GM12878 (cell line): Measurements from ENCODE around the gene PEX26. TPM values are rescaled to one million over a fixed set of nuclear protein-coding genes. Genes with fewer than 3 reads are reported as not detected.

Experiments used
- ATAC-seq: fragments of 200-7000 bp; cut with Tn5 transposase; 3 replicates; pipeline ENCODE4 v1.9.1; 2020; ENCODE audit warnings: mild to moderate bottlenecking, moderate library complexity
- BruUV-seq: library from RNA; stranded (reverse); fragments of 400-500 nt; replicated peaks from 2 replicates; lab custom pipeline; 2021; lab: Mats Ljungman, UMichigan
- CTCF ChIA-PET: fragments of 300-600 bp; sonication (Branson Sonifier 250); formaldehyde crosslinking; extraction: SDS; loops from one replicate; lab custom pipeline; 2021; ENCODE audit warnings: inconsistent platforms; lab: Yijun Ruan, JAX
- POLR2A ChIA-PET: fragments of 350-600 bp; formaldehyde crosslinking; extraction: SDS; loops from one replicate; lab custom pipeline; 2021; ENCODE audit warnings: inconsistent platforms; lab: Charles Lee
- RAD21 ChIA-PET: fragments of 300-600 bp; sonication (Branson Sonifier 250); formaldehyde crosslinking; loops from one replicate; lab custom pipeline; 2023; ENCODE audit warnings: antibody characterized with exemption; ENCODE audit not compliant: unreplicated experiment; lab: Charles Lee
- SMC1A ChIA-PET: fragments of 300-600 bp; sonication (Branson Sonifier 250); formaldehyde crosslinking; loops from one replicate; lab custom pipeline; 2023; ENCODE audit not compliant: unreplicated experiment, uncharacterized antibody; lab: Charles Lee
- DNase-seq: peaks from one replicate; pipeline ENCODE4 v3.0.0-alpha.2; 2011; ENCODE audit warnings: low read depth, low spot score
- FAIRE-seq: peaks from 3 replicates; lab custom pipeline; 2011; peaks lifted over from hg19 to GRCh38; lab: Jason Lieb, UNC
- H2AFZ ChIP-seq: 2 replicates; pipeline ENCODE4 v1.6.0; 2011; ENCODE audit warnings: low read depth, low read length, control low read depth; ENCODE audit not compliant: control insufficient read depth
- H3K27ac ChIP-seq: 2 replicates; pipeline ENCODE4 v1.5.1; 2011; ENCODE audit warnings: control low read depth; ENCODE audit not compliant: control insufficient read depth, insufficient read depth
- H3K27me3 ChIP-seq, 2 experiments: replicated peaks in 1 of 2; 2 replicates each; pipeline versions ENCODE4 v1.6.0 to v1.6.1; 2011; ENCODE audit warnings: low read length in 1 of 2; ENCODE audit not compliant: control insufficient read depth in 2 of 2, insufficient read depth in 2 of 2
- H3K36me3 ChIP-seq, 2 experiments: 2 replicates each; pipeline ENCODE4 v1.5.1; 2011; ENCODE audit warnings: low read length in 1 of 2; ENCODE audit not compliant: control insufficient read depth in 2 of 2, insufficient read depth in 2 of 2
- H3K4me1 ChIP-seq: 2 replicates; pipeline ENCODE4 v1.6.1; 2011; ENCODE audit warnings: mild to moderate bottlenecking, low read length, moderate library complexity, mixed read lengths; ENCODE audit not compliant: control insufficient read depth, insufficient read depth
- H3K4me2 ChIP-seq: 2 replicates; pipeline ENCODE4 v1.6.0; 2011; ENCODE audit warnings: control low read depth; ENCODE audit not compliant: control insufficient read depth, insufficient read depth
- H3K4me3 ChIP-seq: fragments of 200-600 bp; sonication (generic); 2 replicates; pipeline ENCODE4 v1.5.1; 2016
- H3K79me2 ChIP-seq: 2 replicates; pipeline ENCODE4 v1.6.0; 2011; ENCODE audit warnings: low read length; ENCODE audit not compliant: control insufficient read depth, insufficient read depth
- H3K9ac ChIP-seq: 2 replicates; pipeline ENCODE4 v1.8.0; 2011; ENCODE audit warnings: low read length, control low read depth, mixed read lengths; ENCODE audit not compliant: control insufficient read depth, insufficient read depth
- H3K9me3 ChIP-seq: replicated peaks from 3 replicates; pipeline ENCODE4 v1.5.1; 2011; ENCODE audit warnings: mild to moderate bottlenecking, low read length; ENCODE audit not compliant: control insufficient read depth, insufficient read depth
- H4K20me1 ChIP-seq: 2 replicates; pipeline ENCODE4 v1.6.0; 2011; ENCODE audit not compliant: control insufficient read depth, insufficient read depth
- CBX5 ChIP-seq: sonication (generic); IDR thresholded peaks from 2 replicates; pipeline ENCODE4 v1.6.1; 2016; ENCODE audit warnings: low read depth, moderate library complexity, mild to moderate bottlenecking, inconsistent platforms
- DPF2 ChIP-seq: fragments of 450-650 bp; IDR thresholded peaks from 2 replicates; pipeline ENCODE4 v1.6.1; 2017; ENCODE audit warnings: mild to moderate bottlenecking
- EP300 ChIP-seq, 2 experiments: fragments of 150-350 bp in 1 of 2; IDR thresholded peaks; 2 replicates each; pipeline ENCODE4 v1.6.1; 2011 to 2012; ENCODE audit warnings: low read depth in 2 of 2, low read length in 2 of 2, borderline replicate concordance in 1 of 2, improper control_type of control experiment in 1 of 2, inconsistent platforms in 1 of 2; ENCODE audit not compliant: control insufficient read depth in 1 of 2
- ESRRA ChIP-seq: IDR thresholded peaks from 2 replicates; pipeline ENCODE4 v1.6.1; 2012; ENCODE audit warnings: mild to moderate bottlenecking, low read length, improper control_type of control experiment
- LARP7 ChIP-seq: fragments of 450-650 bp; IDR thresholded peaks from 2 replicates; pipeline ENCODE4 v1.6.1; 2017; ENCODE audit warnings: mild to moderate bottlenecking
- NFYB ChIP-seq: IDR thresholded peaks from 2 replicates; pipeline ENCODE4 v1.6.1; 2011; ENCODE audit warnings: low read depth, mild to moderate bottlenecking, low read length, improper control_type of control experiment, moderate library complexity; ENCODE audit not compliant: insufficient read depth
- PKNOX1 ChIP-seq: fragments of 450-650 bp; IDR thresholded peaks from 2 replicates; pipeline ENCODE4 v1.6.1; 2016; ENCODE audit warnings: mild to moderate bottlenecking
- PML ChIP-seq: IDR thresholded peaks from 2 replicates; pipeline ENCODE4 v1.6.1; 2012; ENCODE audit warnings: low read length, inconsistent platforms
- RAD51 ChIP-seq: fragments of 450-650 bp; IDR thresholded peaks from 2 replicates; pipeline ENCODE4 v1.6.1; 2016; ENCODE audit warnings: moderate library complexity, mild to moderate bottlenecking, inconsistent platforms
- RCOR1 ChIP-seq: conservative IDR thresholded peaks from 2 replicates; pipeline ENCODE4 v1.6.1; 2012; ENCODE audit warnings: low read depth, low read length, improper control_type of control experiment
- RELA ChIP-seq: fragments of 450-650 bp; IDR thresholded peaks from 2 replicates; pipeline ENCODE4 v1.8.0; 2014; ENCODE audit warnings: borderline replicate concordance; ENCODE audit not compliant: partially characterized antibody
- TAF1 ChIP-seq: IDR thresholded peaks from 2 replicates; pipeline ENCODE4 v1.6.1; 2011; ENCODE audit warnings: mild to moderate bottlenecking, low read depth, low read length, borderline replicate concordance
- TARDBP ChIP-seq: IDR thresholded peaks from 2 replicates; pipeline ENCODE4 v1.6.1; 2016; ENCODE audit warnings: borderline replicate concordance
- TBL1XR1 ChIP-seq: IDR thresholded peaks from 2 replicates; pipeline ENCODE4 v1.6.1; 2012; ENCODE audit warnings: low read depth, low read length, improper control_type of control experiment
- TCF3 ChIP-seq: IDR thresholded peaks from 2 replicates; pipeline ENCODE4 v1.6.1; 2012; ENCODE audit warnings: low read depth, mild to moderate bottlenecking, low read length, borderline replicate concordance; ENCODE audit not compliant: insufficient read depth
- ZNF384 ChIP-seq: IDR thresholded peaks from 2 replicates; pipeline ENCODE4 v1.6.1; 2012; ENCODE audit warnings: low read depth, mild to moderate bottlenecking, low read length, improper control_type of control experiment, borderline replicate concordance
- WGBS: methylation state at CpG from one replicate; pipeline ENCODE4 v1.1.6; 2016; ENCODE audit warnings: low lambda C conversion rate; ENCODE audit not compliant: insufficient replicate concordance, insufficient coverage; ENCODE audit errors: missing lambda C conversion rate; 5-methylcytosine and 5-hydroxymethylcytosine counted together
- in situ Hi-C: fragments of 300-500 bp; cut with MboI; formaldehyde crosslinking; loops from 9 replicates; pipeline ENCODE4 v1.14.3; 2018; ENCODE audit warnings: mixed read lengths
- intact Hi-C: fragments of 100-400 bp; cut with micrococcal nuclease; formaldehyde crosslinking; loops from one replicate; pipeline ENCODE4 v1.14.2; 2022; ENCODE audit not compliant: unreplicated experiment
- polyA plus RNA-seq, 11 experiments: library from polyadenylated mRNA; depleted of rRNA in 4 of 11; unstranded in 6 of 11; stranded (reverse) in 5 of 11; fragments of >200 nt; fragmentation: Nextera tagmentation in 4 of 11; fragmentation: Illumina TruSeq in 1 of 11; extraction: Ambion mirVana in 4 of 11; extraction: Trizol in 1 of 11; gene quantifications; 1 replicate in 1 of 11; 2 replicates in 10 of 11; pipeline versions ENCODE4 v1.2.1 to v1.2.3, GENCODE V29; 2011 to 2016; ENCODE audit warnings: inconsistent platforms in 2 of 11, missing spikeins in 2 of 11, low read depth in 1 of 11
- total RNA-seq, 4 experiments: library from RNA; depleted of rRNA in 3 of 4; stranded (reverse); fragments of >200 nt in 3 of 4; fragmentation: Illumina TruSeq in 1 of 4; extraction: Trizol in 1 of 4; gene quantifications; 2 replicates each; pipeline versions ENCODE4 v1.2.1 to v1.2.3, GENCODE V29; 2013 to 2021
- TF ChIP-seq, protein P1 (sequence below): IDR thresholded peaks from 2 replicates; pipeline ENCODE4 v1.6.1; 2011; ENCODE audit warnings: borderline replicate concordance, low read depth, mild to moderate bottlenecking, moderate library complexity, low read length; ENCODE audit not compliant: insufficient read depth, poor library complexity, severe bottlenecking
- TF ChIP-seq, protein P2 (sequence below): fragments of 150-350 bp; IDR thresholded peaks from 2 replicates; pipeline ENCODE4 v1.6.1; 2016; ENCODE audit warnings: low read depth, low read length

PEX26 gene
- total and polyA plus RNA-seq, 10 of the 15 experiments (the other 5 are each of a cell fraction or from before 2014, with no cell fraction given), result 0.79 to 50.8 (median 22.4) TPM

DNA sequence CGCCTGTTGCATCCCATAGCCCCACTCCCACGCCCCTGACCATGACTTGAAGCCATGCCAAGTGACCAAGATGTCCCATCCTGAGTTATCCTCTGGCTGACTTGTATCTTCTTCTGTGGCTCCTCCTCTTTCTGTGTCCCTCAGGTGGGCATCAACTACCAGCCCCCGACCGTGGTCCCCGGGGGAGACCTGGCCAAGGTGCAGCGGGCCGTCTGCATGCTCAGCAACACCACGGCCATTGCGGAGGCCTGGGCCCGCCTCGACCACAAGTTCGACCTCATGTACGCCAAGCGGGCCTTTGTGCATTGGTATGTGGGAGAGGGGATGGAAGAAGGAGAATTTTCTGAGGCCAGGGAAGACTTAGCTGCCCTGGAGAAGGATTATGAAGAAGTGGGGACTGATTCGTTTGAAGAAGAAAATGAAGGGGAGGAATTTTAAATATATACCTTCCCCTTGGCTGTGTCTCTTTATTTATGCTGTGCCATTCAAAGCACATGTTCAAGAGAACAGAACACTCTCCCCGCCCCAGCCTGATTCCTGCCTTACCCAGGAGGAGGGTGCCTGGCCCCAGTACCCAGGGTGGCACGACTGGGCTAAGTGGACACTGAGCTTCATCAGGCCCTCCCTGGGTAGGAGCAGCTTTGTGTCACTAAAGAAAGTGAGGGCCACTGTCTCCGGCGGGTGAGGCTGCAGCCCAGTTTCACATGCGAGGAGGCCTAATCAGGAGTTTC, 53.1 kb downstream of the PEX26 start (continued):
- TF ChIP-seq RELA, result no peak
- no peak for TF ChIP-seq ZNF384
- TF ChIP-seq PKNOX1, result no peak
- TF ChIP-seq TAF1, result no peak
- no peak for TF ChIP-seq RAD51
- TF ChIP-seq RCOR1, result no peak
- no peak for TF ChIP-seq PML
- TF ChIP-seq, all 136 proteins: peak for 0

DNA sequence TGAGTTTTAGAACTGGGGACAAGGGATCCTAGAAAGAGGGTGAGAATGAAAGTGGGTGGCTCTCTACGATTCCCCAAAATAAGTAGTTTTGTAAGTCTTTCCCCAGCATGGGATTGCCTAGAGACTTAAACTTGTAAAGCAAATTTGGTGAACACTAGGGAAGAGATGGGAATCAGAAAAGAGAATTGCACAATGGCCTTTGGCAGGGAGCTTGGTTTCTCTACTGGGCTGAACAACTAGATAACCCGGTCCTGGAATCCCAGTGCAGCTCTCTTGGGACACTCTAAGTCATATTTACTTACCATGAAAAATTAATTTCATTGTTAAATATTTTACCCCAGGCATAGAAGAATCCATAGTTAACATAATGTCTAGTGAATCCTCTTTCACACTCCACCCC, 55.7 kb downstream of the PEX26 start:
- no peak overlapping the region for H3K27ac ChIP-seq
- no peaks in the 10 kb centered on the region for H3K4me1 ChIP-seq
- no peaks in the 10 kb centered on the region for H4K20me1 ChIP-seq
- intact Hi-C loops, result no loop called here
- FAIRE-seq (no peak), DNase-seq (no peak)
- TSS peak; percentile 19 for BruUV-seq
- WGBS, result 85% methylated on average over 2 of the region's 2 CpGs
- SMC1A ChIA-PET, result no interaction called here
- H3K4me2 ChIP-seq, result no peak overlapping the region
- no peak overlapping the region for H2AFZ ChIP-seq
- no peak for TF ChIP-seq CBX5
- no peak for TF ChIP-seq LARP7
- TF ChIP-seq EP300 (IDR thresholded peaks at IDR 0.05; ENCODE audit: borderline replicate concordance in 1 of 2, control insufficient read depth in 1 of 2, low read depth in 2 of 2, low read length in 2 of 2), result no peak
- TF ChIP-seq NFYB, result no peak
- TF ChIP-seq TCF3, result no peak
- TF ChIP-seq, protein P1, sequence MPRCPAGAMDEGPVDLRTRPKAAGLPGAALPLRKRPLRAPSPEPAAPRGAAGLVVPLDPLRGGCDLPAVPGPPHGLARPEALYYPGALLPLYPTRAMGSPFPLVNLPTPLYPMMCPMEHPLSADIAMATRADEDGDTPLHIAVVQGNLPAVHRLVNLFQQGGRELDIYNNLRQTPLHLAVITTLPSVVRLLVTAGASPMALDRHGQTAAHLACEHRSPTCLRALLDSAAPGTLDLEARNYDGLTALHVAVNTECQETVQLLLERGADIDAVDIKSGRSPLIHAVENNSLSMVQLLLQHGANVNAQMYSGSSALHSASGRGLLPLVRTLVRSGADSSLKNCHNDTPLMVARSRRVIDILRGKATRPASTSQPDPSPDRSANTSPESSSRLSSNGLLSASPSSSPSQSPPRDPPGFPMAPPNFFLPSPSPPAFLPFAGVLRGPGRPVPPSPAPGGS, result no peak
- TF ChIP-seq DPF2, result no peak
- TF ChIP-seq TARDBP, result no peak
- TF ChIP-seq, protein P2, sequence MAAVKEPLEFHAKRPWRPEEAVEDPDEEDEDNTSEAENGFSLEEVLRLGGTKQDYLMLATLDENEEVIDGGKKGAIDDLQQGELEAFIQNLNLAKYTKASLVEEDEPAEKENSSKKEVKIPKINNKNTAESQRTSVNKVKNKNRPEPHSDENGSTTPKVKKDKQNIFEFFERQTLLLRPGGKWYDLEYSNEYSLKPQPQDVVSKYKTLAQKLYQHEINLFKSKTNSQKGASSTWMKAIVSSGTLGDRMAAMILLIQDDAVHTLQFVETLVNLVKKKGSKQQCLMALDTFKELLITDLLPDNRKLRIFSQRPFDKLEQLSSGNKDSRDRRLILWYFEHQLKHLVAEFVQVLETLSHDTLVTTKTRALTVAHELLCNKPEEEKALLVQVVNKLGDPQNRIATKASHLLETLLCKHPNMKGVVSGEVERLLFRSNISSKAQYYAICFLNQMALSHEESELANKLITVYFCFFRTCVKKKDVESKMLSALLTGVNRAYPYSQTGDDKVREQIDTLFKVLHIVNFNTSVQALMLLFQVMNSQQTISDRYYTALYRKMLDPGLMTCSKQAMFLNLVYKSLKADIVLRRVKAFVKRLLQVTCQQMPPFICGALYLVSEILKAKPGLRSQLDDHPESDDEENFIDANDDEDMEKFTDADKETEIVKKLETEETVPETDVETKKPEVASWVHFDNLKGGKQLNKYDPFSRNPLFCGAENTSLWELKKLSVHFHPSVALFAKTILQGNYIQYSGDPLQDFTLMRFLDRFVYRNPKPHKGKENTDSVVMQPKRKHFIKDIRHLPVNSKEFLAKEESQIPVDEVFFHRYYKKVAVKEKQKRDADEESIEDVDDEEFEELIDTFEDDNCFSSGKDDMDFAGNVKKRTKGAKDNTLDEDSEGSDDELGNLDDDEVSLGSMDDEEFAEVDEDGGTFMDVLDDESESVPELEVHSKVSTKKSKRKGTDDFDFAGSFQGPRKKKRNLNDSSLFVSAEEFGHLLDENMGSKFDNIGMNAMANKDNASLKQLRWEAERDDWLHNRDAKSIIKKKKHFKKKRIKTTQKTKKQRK, result no peak
- TF ChIP-seq TBL1XR1, result no peak
- no peak for TF ChIP-seq ESRRA
- TF ChIP-seq TAF1, result no peak
- TF ChIP-seq, all 136 proteins: peak for 0
- RAD21 ChIA-PET, result no interaction called here
- Histone ChIP-seq H3K36me3 (peaks cover 0 to 3% of the 10 kb centered on the region in 2 experiments; a peak in 3 of 4 replicates), H3K79me2 (no peaks in the 10 kb centered on the region), H3K27me3 (no peaks in the 10 kb centered on the region), H3K4me3 (no peak overlapping the region), H3K9ac (no peak overlapping the region), H3K9me3 (no peaks in the 10 kb centered on the region)
- ATAC-seq, result no peak
- POLR2A ChIA-PET, result no interaction called here
- CTCF ChIA-PET, result no interaction called here
- in situ Hi-C loops, result no loop called here
